HuH-7.5 (cell line): ENCODE data around the gene KCNJ12.
"Not testable (repeated sequence)": the region's sequence is repeated elsewhere in the genome, so short reads cannot be mapped to it uniquely, and the experiment has no call there.

Experiments
- DNase-seq: peaks from one replicate; pipeline ENCODE4 v3.0.0; 2011; ENCODE audit warnings: low spot score

The KCNJ12 gene

DNA sequence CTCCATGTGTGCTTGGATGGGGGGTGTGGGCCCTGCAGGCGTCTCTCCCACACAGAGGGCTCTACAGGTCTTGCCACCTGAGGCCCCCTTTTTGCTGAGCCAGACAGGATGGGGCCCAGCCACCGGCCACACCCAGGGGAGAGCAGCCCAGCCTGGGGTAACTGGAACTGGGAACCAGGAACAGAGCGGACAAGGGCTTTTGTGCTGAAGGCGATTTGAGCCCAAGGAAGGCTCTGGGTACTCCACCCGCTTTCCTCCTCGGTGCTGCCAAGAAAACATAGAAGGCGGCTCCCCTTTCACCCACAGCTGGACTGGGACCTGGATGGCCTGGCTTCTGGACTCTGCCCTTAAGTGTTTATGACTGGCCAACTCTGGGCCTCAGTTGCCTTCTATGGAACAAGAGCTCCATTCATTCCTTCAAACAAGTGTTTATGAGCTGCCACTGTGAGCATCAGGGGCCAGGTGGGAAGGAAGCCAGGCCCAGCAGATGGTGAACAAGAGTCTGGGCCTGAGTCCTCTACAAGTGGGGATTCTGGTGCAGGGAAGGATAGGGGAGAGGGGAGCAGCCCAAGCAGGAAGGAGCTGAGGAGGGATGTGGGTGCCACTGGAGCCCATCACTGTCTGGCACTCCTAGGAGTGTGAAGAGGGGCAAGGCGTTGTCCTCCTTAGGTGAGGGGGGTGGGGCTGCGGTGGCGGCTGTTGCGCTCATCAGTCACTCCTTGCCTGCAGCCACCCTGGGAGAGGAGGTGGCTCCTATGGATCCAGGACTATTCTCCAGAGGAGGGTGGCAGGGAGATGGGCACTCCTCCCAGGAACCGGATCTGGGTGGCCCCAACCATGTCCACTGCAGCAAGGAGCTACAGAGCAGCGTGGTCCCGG, 46.4 kb downstream of the KCNJ12 start:
- DNase-seq = not testable (repeated sequence)

DNA sequence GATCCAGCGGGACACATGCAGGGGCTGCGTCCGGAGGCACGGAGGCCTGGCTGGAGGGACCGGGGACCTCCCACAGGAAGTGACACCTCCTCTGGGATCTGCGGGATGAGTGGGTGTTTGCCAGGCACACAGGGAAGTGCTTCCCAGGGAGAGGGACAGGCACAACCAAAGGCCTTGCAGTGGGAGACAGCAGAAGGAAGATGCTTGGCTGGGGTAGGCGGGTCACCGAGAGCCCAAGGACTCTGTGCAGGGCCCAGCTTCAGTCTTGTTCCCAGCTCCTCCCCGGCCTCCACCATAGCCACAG, 47.0 kb downstream of the KCNJ12 start:
- not testable (repeated sequence) for DNase-seq

GRCh38 chr17:21424697-21425096, 48.5 kb downstream of the KCNJ12 start:
- not testable (repeated sequence) for DNase-seq

DNA sequence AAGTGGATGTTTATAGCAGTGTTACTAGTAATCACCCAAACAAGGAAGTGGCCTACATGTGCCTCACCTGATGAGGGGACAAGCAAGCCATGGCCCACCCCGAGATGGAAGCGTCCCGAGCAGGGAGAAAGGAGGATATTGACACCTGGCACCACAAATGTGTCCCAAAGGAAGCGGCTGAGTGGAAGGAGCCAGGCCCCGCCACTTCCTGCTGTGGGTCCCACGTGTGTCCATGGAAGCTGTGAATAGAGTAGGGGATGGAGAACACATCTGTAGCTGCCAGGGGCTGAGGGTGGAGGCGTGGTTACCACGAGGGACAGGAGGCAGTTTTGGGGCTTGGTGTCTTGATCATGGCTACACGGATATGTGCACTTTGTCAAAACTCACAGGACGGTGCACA, 49.2 kb downstream of the KCNJ12 start:
- no peak for DNase-seq

- no peak for DNase-seq
Observed at GRCh38 chr17:21425736-21426135, 49.6 kb downstream of the KCNJ12 start.

GRCh38 chr17:21426246-21426645, 50.1 kb downstream of the KCNJ12 start:
- DNase-seq = not testable (repeated sequence)

GRCh38 chr17:21426876-21427275, 50.7 kb downstream of the KCNJ12 start:
- not testable (repeated sequence) for DNase-seq

- DNase-seq = not testable (repeated sequence)
Observed at GRCh38 chr17:21427727-21428126, 51.6 kb downstream of the KCNJ12 start.

DNA sequence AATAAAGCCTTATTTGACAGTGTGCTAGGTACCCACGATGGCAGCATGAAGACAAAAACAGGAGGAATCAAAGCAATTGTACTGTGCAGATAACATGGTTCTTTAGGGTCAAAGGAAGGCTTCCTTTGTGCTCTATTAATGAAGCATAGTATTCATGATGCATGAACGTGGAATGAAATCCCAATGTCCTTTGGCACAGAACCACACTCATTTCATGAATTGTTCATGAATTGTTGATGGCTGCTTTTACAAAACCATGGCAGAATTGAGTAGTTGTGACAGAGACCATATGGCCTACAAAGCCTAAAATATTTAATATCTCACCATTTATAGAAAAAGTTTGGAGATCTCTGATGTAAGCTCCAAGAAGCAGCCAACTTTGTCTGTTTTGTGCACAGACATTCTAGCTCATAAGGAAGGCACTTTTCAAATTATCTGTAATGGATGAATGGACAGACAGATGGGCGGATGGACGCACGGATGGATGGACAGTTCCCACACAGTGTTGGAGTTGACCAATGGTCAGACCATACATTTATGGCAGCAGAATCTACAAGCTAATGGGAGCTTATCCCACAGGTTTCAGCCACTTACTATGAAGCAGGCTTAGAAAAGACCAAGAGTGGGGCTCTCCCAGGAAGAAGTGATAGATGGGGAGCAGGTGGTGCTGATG, 52.7 kb downstream of the KCNJ12 start:
- DNase-seq = not testable (repeated sequence)

GRCh38 chr17:21429921-21430628, 53.9 kb downstream of the KCNJ12 start:
- DNase-seq = not testable (repeated sequence)

DNA sequence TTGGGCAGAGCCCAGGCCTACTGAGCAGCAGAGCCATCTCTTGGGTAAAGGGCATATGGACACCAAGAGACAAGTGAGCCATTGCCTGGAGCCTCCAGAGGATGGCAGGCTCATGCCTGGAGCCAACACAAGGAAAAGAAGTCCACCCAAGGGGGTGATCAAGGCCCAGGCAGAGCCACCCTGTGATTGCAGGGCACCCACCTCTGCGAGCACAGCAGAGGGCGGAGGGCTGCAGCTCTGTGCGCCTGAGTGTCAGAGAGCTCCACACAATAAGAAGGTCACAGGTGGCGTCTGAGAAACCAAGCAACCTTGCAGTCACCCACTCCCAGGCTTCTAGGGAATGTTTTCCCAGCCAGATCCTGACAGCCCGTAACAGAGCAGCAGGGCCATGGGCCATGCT, 57.8 kb downstream of the KCNJ12 start:
- not testable (repeated sequence) for DNase-seq

GRCh38 chr17:21434976-21435375, 58.8 kb downstream of the KCNJ12 start:
- not testable (repeated sequence) for DNase-seq

DNA sequence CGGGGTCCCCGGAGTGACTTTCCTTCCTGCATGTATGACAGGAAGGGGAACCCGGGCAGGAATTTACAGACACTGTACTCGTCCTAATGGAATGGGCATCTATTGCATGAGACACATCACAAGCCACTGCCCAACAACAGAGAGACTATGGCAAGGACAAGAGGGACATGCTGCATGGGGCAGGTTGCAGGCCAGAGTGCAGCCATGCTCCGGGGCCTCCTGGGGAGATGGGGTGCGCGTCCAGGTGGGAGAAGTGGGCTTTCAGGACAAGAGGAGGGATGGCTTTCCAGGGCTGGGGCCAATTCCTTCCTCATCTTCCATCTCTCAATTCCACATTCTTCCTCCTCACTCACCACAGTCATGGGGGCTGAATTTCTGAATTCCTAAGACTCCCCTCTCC, 60.3 kb downstream of the KCNJ12 start:
- DNase-seq = not testable (repeated sequence)

DNA sequence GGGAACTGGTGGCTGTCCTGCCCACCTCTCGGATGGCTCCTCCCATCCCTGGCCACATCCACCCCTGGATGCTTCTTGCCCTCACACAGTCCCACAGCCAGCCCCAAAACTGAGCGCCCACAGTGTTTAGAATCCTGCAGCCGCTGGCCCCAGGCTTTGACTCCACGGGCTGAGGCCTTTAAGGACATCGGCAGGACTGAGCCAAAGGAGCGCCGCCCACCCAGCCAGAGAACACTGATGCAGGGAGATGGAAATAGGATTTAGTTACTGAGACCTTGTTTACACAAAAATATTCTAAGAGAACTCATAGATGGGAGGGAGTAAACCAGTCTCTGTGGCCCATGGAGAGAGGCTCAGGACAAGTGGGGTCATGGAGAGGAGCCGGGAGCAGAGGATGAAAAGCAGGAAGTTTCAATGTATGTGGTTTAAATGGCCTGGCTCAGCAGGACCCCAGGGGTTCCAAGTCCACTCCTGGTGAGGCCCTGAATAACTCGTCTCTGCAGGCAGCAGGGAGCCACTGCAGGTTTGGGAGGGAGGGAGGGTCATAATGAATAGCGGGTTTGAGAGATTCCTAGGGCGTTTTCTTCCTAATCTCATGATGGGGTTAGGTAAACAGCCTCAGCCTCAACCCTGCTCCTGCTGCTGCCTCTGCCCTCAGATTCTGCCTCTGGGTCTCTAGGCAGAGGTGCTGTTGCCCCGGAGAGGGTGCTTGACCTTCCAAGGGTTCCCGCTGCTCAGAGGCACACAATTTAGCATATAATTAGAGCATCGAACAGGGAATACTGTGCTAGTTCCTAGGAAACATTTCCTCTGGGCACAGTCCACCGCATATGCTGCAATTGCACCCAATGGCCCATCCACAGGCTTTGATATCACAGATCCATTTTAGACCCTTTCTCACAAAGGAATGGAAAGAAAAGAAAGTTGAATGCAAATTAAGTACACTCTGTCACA, 61.0 kb downstream of the KCNJ12 start:
- not testable (repeated sequence) for DNase-seq

DNA sequence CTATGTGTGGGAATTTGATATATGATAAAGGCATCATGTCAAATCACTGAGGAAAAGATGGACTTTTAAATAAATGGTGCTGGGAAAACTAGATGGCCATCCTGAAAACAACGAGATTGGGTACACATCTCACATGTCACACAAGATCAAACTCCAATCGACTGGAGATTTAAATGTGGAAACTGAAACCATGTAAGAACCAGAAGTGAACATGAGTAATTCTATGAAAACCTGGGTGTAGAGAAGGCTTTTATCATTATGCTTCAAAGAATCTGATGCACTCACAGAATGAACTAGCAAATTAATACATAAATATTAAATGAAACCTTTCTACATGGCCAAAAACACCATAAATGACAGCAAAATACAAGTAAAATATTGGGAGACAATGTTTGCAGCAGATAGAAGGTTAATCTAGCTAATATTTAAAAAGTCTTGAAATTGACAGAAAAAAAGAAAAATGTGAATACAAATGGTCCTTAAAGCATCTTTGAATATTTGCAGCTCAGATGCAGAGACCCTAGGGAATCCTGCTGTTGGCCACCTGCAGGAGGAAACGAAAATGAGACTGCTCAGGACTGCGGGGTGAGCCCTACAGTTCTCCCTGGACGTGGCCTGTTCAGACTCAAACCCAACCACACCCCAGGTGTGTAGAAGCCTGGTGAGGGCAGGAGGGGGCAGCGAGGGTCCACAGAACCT, 62.3 kb downstream of the KCNJ12 start:
- not testable (repeated sequence) for DNase-seq

DNA sequence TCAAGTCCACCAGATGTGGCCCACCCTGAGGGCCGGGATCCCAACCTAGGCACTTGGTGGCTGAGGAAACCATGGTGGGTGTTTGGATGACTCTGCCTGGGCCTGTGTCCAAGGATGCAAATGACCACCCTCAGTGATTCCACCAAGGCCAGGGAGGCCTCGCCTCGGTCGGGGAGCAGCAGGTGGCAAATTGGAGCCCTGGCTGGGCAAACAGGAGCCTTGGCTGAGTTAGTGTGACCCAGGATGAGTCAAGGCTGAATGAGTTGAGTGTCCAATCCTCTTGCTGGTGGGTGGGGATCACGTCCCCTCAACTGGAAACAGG, 62.8 kb downstream of the KCNJ12 start:
- DNase-seq = not testable (repeated sequence)

GRCh38 chr17:21445091-21445650, 69.0 kb downstream of the KCNJ12 start:
- DNase-seq = no peak

GRCh38 chr17:21447552-21447951, 71.4 kb downstream of the KCNJ12 start:
- not testable (repeated sequence) for DNase-seq

- DNase-seq = not testable (repeated sequence)
Observed at GRCh38 chr17:21449891-21450290, 73.7 kb downstream of the KCNJ12 start.

GRCh38 chr17:21451975-21452374, 75.8 kb downstream of the KCNJ12 start:
- no peak for DNase-seq
